GM12865 (cell line): ENCODE measurements around the gene PRR35.

ENCODE experiments used
- DNase-seq: peaks from one replicate; pipeline ENCODE4 v3.0.0; 2010; ENCODE audit warnings: low read depth
- H3K4me3 ChIP-seq: 2 replicates; pipeline ENCODE4 v1.5.1; 2011; ENCODE audit warnings: mild to moderate bottlenecking, low read depth, low read length, control low read depth
- TF ChIP-seq, protein P1 (sequence below): IDR thresholded peaks from 2 replicates; pipeline ENCODE4 v1.5.1; 2011; ENCODE audit warnings: low read length, control low read depth, low read depth, inconsistent platforms; ENCODE audit not compliant: insufficient read depth; ENCODE audit errors: missing control alignments

The PRR35 gene

DNA sequence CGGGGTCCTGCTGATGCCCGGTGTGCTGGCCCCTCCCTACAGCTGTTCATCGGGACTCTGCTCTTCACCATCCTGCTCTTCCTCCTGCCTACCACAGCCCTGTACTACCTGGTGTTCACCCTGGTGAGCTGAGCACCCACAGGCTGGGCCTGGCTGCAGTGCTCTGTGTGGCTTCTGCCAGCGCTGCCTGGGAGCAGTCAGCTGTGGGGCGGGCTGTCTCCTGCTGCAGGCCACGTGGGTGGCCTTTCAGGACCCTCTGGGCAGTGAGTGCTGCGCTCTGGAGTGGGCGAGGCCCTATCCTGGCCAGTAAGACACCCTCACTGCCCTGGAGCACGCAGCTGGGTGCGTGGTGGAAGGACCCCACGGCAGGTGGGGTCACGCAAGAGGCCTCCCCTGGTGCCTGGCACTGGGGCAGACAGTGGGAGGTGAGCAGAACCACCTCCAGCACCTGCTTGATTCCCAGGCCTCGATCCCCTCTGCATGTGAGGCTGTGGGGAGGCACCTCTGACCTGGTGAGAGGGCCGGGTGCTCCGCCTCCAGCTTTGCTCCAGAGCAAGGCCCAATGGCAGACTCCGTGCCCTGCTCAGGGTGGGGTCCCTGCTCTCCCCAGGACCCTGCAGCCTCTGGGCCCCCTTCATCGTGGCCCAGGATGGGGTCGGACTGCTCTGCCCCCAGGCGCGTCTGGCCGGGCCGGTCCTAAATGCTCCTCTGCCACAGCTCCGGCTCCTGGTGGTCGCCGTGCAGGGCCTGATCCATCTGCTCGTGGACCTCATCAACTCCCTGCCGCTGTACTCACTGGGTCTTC is 20.1 kb downstream of the PRR35 start:
- DNase-seq: no peak
- TF ChIP-seq, protein P1, sequence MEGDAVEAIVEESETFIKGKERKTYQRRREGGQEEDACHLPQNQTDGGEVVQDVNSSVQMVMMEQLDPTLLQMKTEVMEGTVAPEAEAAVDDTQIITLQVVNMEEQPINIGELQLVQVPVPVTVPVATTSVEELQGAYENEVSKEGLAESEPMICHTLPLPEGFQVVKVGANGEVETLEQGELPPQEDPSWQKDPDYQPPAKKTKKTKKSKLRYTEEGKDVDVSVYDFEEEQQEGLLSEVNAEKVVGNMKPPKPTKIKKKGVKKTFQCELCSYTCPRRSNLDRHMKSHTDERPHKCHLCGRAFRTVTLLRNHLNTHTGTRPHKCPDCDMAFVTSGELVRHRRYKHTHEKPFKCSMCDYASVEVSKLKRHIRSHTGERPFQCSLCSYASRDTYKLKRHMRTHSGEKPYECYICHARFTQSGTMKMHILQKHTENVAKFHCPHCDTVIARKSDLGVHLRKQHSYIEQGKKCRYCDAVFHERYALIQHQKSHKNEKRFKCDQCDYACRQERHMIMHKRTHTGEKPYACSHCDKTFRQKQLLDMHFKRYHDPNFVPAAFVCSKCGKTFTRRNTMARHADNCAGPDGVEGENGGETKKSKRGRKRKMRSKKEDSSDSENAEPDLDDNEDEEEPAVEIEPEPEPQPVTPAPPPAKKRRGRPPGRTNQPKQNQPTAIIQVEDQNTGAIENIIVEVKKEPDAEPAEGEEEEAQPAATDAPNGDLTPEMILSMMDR: no peak
- no peak overlapping the region for H3K4me3 ChIP-seq

DNA sequence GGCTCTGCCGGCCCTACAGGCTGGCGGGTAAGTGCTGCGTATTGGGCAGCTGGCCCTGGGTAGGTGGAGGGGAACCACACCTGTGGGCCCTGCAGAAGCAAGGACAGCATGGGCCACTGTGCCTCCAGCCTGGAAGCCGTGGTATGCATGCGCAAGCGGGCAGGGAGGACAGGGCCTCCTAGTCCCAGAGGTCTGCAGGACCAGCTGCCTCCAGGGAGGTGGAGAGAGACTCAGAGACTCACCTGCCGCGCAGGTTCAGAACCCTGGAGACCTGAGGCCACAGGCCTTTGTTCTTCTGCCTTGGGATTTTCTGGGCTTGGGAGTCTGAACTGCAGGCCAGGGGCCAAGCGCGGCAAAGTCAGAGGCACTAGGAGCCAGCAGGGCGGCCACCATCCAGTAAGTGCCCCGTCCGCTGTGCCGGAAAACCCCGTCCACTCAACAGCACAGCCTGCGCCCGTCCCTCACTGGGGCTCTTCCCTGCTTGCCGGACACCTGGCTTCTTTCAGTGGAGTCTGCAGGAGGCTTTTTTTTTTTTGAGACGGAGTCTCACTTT is 20.8 kb downstream of the PRR35 start:
- DNase-seq: no peak
- H3K4me3 ChIP-seq: no peak overlapping the region
- TF ChIP-seq, protein P1: no peak

DNA sequence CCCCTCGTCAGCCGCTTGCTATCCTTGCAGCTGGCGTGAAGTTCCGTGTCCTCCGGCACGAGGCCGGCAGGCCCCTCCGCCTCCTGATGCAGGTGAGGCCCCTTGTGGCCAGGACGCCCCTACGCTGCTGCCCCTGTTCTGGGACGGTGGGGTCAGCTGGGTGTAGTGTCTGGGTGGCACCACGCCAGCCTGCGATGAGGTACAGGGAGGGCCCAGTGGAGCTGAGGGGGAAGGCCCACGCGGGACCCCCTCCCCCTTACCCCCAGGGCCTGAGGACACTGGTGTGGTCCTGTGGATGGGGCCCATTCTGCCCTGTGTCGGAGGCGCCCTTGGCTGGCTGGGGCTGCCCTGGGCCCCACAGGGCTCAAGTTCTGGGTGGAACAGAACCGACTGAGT is 22.0 kb downstream of the PRR35 start:
- TF ChIP-seq, protein P1: no peak
- no peak overlapping the region for H3K4me3 ChIP-seq
- no peak for DNase-seq

DNA sequence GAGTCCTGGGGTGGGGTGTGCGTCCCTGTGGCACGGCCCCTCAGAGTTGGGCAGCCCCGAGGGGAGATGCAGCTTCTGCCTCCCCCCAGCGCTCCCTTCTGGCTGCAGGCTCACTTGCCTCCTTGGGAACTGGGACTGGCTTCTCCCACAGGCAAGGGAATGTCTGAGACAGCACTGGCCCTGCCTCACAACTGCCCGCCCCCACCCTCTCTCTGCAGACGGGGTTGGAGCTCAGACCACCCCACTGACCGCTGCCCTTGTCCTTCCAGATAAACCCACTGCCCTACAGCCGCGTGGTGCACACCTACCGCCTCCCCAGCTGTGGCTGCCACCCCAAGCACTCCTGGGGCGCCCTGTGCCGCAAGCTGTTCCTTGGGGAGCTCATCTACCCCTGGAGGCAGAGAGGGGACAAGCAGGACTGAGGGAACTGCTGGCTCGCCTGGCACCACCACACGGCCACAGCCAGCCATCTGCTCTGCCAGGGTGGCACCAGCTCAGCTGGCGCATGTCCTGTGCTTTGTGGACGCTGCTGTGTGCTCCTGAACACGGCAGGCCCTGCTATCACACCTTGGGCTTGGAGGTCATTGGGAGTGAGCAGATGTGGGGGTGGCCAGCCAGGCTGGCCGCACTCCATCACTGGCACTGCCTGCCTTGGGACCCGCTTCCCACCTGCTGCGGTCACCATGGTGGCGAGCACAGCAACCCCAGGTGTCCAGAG is 22.6 kb downstream of the PRR35 start:
- no peak overlapping the region for H3K4me3 ChIP-seq
- DNase-seq: no peak

DNA sequence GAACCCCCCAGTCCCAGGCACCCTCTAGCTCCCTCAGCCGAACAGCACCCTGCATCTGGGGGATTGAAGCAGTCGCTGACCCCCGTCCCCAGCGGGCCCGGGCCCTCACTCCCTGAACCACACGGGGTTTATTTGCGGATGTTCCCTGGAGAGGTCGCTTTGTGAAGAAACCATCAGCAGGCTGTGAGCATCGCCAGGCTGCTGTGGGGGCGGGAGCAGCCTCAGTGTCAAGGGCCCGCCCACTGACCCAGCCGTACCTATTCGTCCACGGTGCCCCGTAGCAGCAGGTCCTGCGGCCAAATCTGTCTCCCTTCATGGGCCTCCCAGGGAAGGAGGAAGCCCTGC is 23.2 kb downstream of the PRR35 start:
- DNase-seq: no peak
- TF ChIP-seq, protein P1: no peak
- no peak overlapping the region for H3K4me3 ChIP-seq

More for the DNA sequence above, 22.6 kb downstream of the PRR35 start:
- TF ChIP-seq, protein P1: no peak

DNA sequence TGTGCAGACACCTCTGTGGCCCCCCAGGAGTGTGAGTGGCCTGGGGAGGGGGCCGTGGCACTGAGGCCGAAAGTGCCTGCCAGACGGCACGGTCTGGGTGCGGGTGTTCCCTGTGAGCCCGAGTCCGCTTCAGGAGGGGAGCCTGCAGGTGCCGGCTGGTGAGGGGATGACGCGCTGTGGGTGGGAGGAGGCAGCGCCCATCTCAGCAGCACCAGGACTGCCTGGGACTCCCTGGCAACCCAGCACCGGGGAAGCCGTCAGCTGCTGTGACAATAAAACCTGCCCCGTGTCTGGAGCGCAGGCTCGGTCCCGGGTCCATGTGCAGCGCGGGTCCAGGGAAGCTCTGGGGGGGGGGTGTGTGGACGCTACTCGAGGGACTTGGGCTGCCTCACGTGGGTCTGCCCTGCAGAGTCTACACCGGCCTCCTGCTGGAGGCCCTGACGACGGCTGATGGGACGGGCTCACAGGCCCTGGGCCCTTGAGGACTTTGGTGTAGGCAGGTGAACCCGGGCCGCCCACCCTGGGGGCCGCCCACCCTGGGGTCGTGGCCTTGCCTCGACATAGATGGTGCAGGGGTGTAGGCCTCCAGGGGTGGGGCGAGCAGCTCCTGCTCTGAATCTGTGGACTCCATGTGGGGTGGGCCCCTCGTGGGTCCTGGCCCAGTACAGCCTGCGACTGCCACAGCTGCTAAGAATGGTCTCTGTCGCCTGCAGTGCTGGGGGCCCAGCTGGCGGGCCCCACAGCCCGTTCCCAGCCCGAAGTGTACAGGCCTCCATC is 23.8 kb downstream of the PRR35 start:
- H3K4me3 ChIP-seq: no peak overlapping the region
- DNase-seq: no peak
- TF ChIP-seq, protein P1: no peak
